Activated CD4-positive, alpha-beta T cell treated with anti-CD3 and anti-CD28 coated beads, Interleukin-2, amount 50 U/mL, for 1 hour (primary cell): ENCODE measurements around the gene PPP1R9A.

Experiments
- DNase-seq: peaks from one replicate; pipeline ENCODE4 v3.0.0-alpha.2; 2020

PPP1R9A gene

GRCh38 chr7:95102662-95103061 is 195.3 kb downstream of the PPP1R9A start:
- DNase-seq: no peak

DNA sequence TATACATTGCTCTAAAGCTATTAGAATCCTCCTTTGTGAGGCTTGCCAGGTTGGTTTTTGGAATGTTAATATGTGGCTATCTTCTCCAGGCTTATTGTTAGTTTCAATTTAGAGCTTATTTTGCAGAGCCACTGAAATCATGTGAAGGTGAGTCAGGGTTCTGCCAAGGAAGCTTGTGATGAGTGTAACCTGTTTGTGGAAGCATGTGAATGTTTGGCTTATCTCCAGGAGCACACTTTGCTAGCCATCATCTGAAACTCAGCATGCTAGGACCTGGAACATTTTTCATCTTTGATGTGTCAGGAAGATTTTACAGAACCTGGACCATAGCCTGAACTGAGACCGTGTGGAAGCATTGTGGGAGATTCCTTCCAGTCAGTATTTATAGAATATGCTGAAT is 197.3 kb downstream of the PPP1R9A start:
- no peak for DNase-seq

GRCh38 chr7:95105627-95106026 is 198.2 kb downstream of the PPP1R9A start:
- DNase-seq: no peak

GRCh38 chr7:95106401-95106800 is 199.0 kb downstream of the PPP1R9A start:
- no peak for DNase-seq

GRCh38 chr7:95110707-95111106 is 203.3 kb downstream of the PPP1R9A start:
- DNase-seq: no peak

- DNase-seq: no peak
These were observed 206.2 kb downstream of the PPP1R9A start for GRCh38 chr7:95113590-95113989.

GRCh38 chr7:95126053-95126709 is 218.8 kb downstream of the PPP1R9A start:
- no peak for DNase-seq

DNA sequence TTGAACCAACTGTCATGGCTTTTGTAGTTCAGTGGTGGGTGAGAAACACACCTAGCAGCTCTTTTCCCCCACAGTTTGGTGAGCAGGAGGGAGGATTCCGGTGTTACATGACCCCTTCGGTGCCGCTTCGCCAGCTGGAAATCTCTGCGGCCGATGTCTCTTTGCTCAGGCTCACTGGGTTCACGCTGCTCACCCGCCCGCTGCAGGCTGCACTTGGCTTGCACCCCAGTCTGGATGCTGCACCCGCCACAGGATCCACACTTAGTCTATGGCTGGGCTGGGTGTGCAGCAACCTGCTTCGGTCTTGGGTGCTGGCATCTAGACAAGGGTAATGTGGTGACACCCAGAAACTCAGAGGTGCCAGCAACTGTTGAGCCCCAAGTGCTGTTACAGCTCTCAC is 225.1 kb downstream of the PPP1R9A start:
- DNase-seq: no peak

- DNase-seq: no peak
These were observed 232.5 kb downstream of the PPP1R9A start for GRCh38 chr7:95139922-95140321.

DNA sequence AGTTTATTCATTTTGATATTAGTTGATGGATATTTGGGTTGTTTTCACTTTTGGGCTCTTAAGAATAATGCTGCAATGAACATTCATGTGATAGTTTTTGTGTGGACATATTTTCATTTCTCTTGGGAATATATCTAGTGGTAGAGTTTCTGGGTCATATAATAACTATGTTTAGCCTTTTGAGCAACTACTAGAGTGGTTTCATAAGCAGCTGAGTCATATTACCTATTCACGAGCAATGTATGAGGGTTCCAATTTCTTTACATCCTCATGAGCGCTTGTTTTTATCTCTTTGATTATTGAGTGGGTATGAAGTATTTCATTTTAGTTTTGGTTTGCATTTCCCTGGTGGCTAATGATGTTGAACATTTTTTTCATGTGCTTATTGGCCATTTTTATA is 234.4 kb downstream of the PPP1R9A start:
- DNase-seq: no peak

- no peak for DNase-seq
These were observed 236.9 kb downstream of the PPP1R9A start for GRCh38 chr7:95144256-95144655.

- DNase-seq: no peak
These were observed 248.6 kb downstream of the PPP1R9A start for GRCh38 chr7:95155965-95156364.

- DNase-seq: no peak
These were observed 250.0 kb downstream of the PPP1R9A start for GRCh38 chr7:95157381-95157780.

GRCh38 chr7:95169678-95170077 is 262.3 kb downstream of the PPP1R9A start:
- no peak for DNase-seq

- no peak for DNase-seq
These were observed 265.0 kb downstream of the PPP1R9A start for GRCh38 chr7:95172420-95172819.

- DNase-seq: no peak
These were observed 283.1 kb downstream of the PPP1R9A start for GRCh38 chr7:95190515-95190914.

DNA sequence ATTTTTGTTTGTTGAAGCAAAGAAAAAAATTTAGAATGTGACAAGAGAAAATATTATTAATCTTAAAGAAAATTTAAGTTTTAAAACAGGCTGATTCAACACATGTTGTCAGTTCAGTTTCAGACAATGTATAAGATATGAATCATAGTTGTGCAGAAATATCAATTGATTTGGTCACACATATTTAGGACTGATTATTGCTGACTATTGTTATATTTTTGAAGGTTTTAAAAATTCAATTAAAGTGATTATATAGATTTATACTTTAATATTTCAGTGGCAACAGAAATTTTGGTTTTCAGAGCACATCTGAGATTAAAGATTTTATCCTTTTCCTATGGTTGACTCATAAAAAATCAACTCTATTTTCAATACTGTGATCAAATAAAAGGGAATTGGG is 284.4 kb downstream of the PPP1R9A start:
- no peak for DNase-seq

DNA sequence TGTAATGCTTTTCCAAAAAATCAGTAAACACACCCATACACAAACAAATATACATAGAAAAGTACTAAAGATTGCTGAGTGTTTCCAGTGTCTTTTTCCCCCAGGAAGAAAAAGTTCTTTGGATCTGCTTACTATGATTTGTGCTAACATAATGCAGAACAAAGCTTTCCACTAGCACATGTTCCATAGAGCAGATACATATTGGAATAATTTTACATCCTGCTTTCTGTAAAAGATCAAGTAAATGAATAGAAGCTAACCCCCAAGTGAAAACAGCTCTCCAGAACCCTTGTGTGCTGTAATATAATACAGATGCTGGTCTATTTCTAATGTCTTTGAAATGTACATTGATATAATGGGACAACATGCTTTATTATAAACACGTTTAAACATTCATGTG is 291.5 kb downstream of the PPP1R9A start:
- no peak for DNase-seq

GRCh38 chr7:95199779-95200558 is 292.6 kb downstream of the PPP1R9A start:
- DNase-seq: no peak

DNA sequence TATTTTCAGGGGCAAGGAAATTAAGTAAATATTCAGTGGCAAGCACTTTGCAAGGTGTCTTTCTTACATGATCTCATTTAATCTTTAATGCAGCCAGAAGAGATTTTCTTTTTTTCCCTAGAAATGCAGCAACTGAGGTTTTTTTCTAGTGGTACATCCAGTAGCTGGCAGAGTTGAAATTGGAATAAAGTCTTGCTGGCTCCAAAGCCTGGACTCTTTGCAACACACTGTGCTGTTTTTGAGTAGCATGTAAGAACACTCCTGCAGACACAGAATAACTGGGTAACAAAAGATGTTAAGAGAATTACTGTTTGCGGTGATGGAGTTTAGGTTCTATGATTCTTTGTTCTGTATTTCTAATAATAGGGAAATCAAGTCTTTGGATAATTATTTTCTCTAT is 293.3 kb downstream of the PPP1R9A start:
- no peak for DNase-seq

DNA sequence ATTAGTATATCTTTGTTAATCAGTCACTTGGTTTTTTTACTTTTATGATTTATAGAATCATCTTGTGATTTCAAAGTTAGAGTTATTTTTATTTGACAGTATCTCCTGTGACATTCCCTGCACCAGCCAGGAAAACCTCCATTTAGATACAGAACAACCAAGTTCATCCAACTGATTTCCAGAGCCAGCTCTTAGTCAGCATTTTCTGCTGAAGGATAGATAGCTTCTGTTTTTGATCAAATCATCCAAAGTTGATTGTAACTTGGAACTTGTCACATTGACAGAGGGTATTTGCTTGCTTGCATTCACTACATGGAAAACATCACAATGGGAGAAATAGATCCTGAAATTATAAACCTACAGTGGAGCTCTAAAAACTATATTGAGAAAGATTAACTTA is 294.3 kb downstream of the PPP1R9A start:
- DNase-seq: no peak

- no peak for DNase-seq
These were observed 297.2 kb downstream of the PPP1R9A start for GRCh38 chr7:95204618-95205017.

DNA sequence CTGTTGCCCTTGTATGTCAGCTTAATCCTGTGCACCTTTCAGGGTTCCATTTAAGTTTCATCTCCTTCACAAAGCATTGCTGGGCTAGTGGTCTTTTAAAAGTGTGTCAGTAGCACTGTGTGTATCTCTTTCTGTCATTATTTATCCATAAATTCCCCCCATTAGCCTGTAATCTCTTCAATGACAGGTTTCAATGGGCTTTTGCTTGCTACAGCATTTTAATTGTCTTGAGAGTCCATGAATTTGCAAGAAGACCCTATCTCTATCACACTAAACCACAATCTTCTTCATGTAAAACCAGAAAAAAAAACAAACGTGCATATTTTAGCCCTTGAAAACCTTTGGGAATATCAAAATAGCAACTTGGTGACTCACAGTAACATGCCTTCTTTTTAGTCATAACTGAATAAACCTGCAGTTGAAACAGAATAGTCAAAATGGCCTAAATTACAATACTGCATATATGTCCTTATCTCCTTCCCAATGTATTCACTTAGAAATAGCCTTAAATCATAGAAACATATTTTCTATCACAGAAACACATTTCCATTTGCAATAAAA is 298.4 kb downstream of the PPP1R9A start:
- no peak for DNase-seq

GRCh38 chr7:95209276-95209675 is 301.9 kb downstream of the PPP1R9A start:
- no peak for DNase-seq
